ENCODE data around the gene TSPAN3. TPM values are rescaled to one million over a fixed set of nuclear protein-coding genes. Genes with fewer than 3 reads are reported as not detected.

TSPAN3 gene
- total and polyA plus RNA-seq, 4 donors: 49.3 to 82.8 (median 78.7) TPM

GRCh38 chr15:77039217-77039533, 31.7 kb downstream of the TSPAN3 start:
- H3K36me3 ChIP-seq (ENCODE audit: control insufficient read depth in 4 of 4, insufficient read depth in 3 of 4, low read depth in 1 of 4, low read length in 3 of 4): peaks cover 0 to 4% (median under 1%) of the 10 kb centered on the region in 4 donors
- WGBS: 94% methylated on average over 5 of the region's 5 CpGs
- no peak for TF ChIP-seq EGR1 (IDR thresholded peaks at IDR 0.05; ENCODE audit: low read depth in 2 of 2)
- TF ChIP-seq REST (IDR thresholded peaks at IDR 0.05): no peak
- no peak for TF ChIP-seq RAD21 (IDR thresholded peaks at IDR 0.05)
- no peak for TF ChIP-seq MAX (IDR thresholded peaks at IDR 0.05)
- no peak for TF ChIP-seq TAF1 (conservative IDR thresholded peaks at IDR 0.05)
- no peak for DNase-seq (ENCODE audit: low spot score)
- H3K4me3 ChIP-seq (ENCODE audit: low read depth in 1 of 3, low read length in 3 of 3): no peak overlapping the region
- no peak overlapping the region for H3K27ac ChIP-seq (ENCODE audit: low read depth in 1 of 2, low read length in 2 of 2)
- H3K27me3 ChIP-seq (ENCODE audit: control insufficient read depth in 4 of 4, insufficient read depth in 4 of 4, low read length in 3 of 4): no peaks in the 10 kb centered on the region
- H3K4me1 ChIP-seq (ENCODE audit: control insufficient read depth in 4 of 4, insufficient read depth in 4 of 4, low read length in 3 of 4): no peaks in the 10 kb centered on the region
- no peaks in the 10 kb centered on the region for H3K9me3 ChIP-seq (ENCODE audit: control insufficient read depth in 4 of 4, low read length in 3 of 4)
- no peak overlapping the region for H3K9ac ChIP-seq (ENCODE audit: low read depth in 1 of 2, low read length in 2 of 2)

- H3K9me3 ChIP-seq (ENCODE audit: control insufficient read depth in 4 of 4, low read length in 3 of 4): no peaks in the 10 kb centered on the region
- no peak overlapping the region for H3K27ac ChIP-seq (ENCODE audit: low read depth in 1 of 2, low read length in 2 of 2)
- no peak for DNase-seq (ENCODE audit: low spot score)
- no peaks in the 10 kb centered on the region for H3K27me3 ChIP-seq (ENCODE audit: control insufficient read depth in 4 of 4, insufficient read depth in 4 of 4, low read length in 3 of 4)
- peaks cover 0 to 4% (median under 1%) of the 10 kb centered on the region in 4 donors for H3K36me3 ChIP-seq (ENCODE audit: control insufficient read depth in 4 of 4, insufficient read depth in 3 of 4, low read depth in 1 of 4, low read length in 3 of 4)
- no peak overlapping the region for H3K9ac ChIP-seq (ENCODE audit: low read depth in 1 of 2, low read length in 2 of 2)
- no peaks in the 10 kb centered on the region for H3K4me1 ChIP-seq (ENCODE audit: control insufficient read depth in 4 of 4, insufficient read depth in 4 of 4, low read length in 3 of 4)
- H3K4me3 ChIP-seq (ENCODE audit: low read depth in 1 of 3, low read length in 3 of 3): no peak overlapping the region
- TF ChIP-seq CTCF (IDR thresholded peaks at IDR 0.05; ENCODE audit: low read depth, low read length, missing input control) (no peak), MAX (IDR thresholded peaks at IDR 0.05) (no peak)
- WGBS: 97% methylated on average over 10 of the region's 10 CpGs
Observed at GRCh38 chr15:77038312-77039216, 32.3 kb downstream of the TSPAN3 start.

- no peaks in the 10 kb centered on the region for H3K36me3 ChIP-seq (ENCODE audit: control insufficient read depth in 4 of 4, insufficient read depth in 3 of 4, low read depth in 1 of 4, low read length in 3 of 4)
- no peak overlapping the region for H3K4me3 ChIP-seq (ENCODE audit: low read depth in 1 of 3, low read length in 3 of 3)
- no peaks in the 10 kb centered on the region for H3K9me3 ChIP-seq (ENCODE audit: control insufficient read depth in 4 of 4, low read length in 3 of 4)
- 95% methylated on average over 12 of the region's 12 CpGs for WGBS
- DNase-seq (ENCODE audit: low spot score): peak; percentile 32
- H3K27ac ChIP-seq (ENCODE audit: low read depth in 1 of 2, low read length in 2 of 2): no peak overlapping the region
- H3K27me3 ChIP-seq (ENCODE audit: control insufficient read depth in 4 of 4, insufficient read depth in 4 of 4, low read length in 3 of 4): no peaks in the 10 kb centered on the region
- H3K9ac ChIP-seq (ENCODE audit: low read depth in 1 of 2, low read length in 2 of 2): no peak overlapping the region
- no peaks in the 10 kb centered on the region for H3K4me1 ChIP-seq (ENCODE audit: control insufficient read depth in 4 of 4, insufficient read depth in 4 of 4, low read length in 3 of 4)
- TF ChIP-seq SP1 (IDR thresholded peaks at IDR 0.05) (no peak), HNF4G (IDR thresholded peaks at IDR 0.05) (no peak), ATF3 (IDR thresholded peaks at IDR 0.05) (no peak), CTCF (IDR thresholded peaks at IDR 0.05; ENCODE audit: low read depth, low read length, missing input control) (no peak), GABPA (IDR thresholded peaks at IDR 0.05 in 1 of 2, conservative IDR thresholded peaks at IDR 0.05 in 1 of 2) (no peak), REST (IDR thresholded peaks at IDR 0.05) (no peak)
Observed at GRCh38 chr15:77037388-77038209, 33.3 kb downstream of the TSPAN3 start.

Measured in liver (tissue), 9 donors.